NCI-H510A (cell line): ENCODE data around the gene SLC35F5.
"Not testable (repeated sequence)": the region's sequence is repeated elsewhere in the genome, so short reads cannot be mapped to it uniquely, and the experiment has no call there.

Source experiments
- DNase-seq: peaks from one replicate; lab custom pipeline; 2025; lab: John Stamatoyannopoulos, UW

SLC35F5 gene, protein sequence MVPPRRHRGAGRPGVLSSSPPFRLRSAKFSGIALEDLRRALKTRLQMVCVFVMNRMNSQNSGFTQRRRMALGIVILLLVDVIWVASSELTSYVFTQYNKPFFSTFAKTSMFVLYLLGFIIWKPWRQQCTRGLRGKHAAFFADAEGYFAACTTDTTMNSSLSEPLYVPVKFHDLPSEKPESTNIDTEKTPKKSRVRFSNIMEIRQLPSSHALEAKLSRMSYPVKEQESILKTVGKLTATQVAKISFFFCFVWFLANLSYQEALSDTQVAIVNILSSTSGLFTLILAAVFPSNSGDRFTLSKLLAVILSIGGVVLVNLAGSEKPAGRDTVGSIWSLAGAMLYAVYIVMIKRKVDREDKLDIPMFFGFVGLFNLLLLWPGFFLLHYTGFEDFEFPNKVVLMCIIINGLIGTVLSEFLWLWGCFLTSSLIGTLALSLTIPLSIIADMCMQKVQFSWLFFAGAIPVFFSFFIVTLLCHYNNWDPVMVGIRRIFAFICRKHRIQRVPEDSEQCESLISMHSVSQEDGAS

DNA sequence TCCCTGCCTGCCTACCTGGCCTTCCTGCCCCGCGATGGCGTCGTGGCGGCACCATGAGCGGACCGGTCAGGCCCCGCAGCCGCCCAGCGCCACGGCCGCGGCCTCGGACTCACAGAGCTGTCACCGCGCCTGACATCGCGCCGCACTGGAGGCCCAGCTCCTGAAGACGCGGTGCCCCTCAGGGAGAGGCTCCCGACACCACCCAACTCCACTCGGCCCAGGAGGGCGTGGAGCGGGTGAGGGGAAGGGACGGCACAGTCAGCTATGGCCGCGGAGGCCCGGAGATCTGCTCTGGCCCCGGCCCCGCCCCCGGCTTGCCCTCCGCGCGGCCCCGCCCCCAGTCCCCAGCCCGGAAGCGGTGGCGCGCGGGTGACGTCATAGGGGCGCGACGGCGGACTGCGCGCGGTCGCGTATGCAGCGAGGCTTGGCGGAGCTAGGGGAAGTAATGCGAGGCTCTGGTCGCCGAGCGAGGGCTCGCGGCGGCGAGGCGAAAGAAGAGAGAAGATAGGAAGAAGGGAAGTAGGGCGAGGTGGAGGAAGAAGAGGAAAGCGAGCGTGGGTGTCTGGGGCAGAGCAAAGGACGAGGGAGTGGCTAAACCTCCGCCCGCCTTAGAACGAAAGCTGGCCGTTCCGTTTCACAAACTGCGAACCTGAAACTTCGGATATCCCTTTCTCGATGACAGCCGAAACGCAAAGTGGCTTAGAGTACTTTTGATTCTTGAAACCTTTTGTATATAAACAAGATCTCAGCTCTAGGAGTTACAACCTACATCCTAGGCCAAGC, at the start of gene SLC35F5:
Gene SLC35F5, minus strand, starts transcription at position 288 of the 783 bp plus-strand sequence. Its CDS starts 233 bp downstream, at position 55.
- DNase-seq, result peak; percentile 77

DNA sequence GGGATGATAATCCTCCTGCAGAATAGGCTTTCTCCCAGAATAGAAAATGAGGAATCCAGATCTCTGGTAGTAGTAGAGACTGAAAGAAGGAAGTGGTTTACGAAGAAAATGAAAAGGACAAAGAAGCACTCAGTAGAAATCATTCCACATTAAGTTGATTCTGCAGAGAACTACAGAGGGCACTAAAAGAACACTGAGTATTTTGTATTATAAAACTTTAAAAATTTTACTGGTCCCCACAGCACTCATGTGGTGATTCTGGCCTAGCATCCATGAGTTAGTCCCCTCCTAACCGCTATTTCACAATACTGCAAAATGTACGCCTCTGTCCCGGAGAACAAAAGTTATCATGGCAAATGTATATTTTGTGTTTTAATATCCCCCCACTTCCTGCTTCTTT, 42.9 kb upstream of the SLC35F5 start:
- no peak for DNase-seq

DNA sequence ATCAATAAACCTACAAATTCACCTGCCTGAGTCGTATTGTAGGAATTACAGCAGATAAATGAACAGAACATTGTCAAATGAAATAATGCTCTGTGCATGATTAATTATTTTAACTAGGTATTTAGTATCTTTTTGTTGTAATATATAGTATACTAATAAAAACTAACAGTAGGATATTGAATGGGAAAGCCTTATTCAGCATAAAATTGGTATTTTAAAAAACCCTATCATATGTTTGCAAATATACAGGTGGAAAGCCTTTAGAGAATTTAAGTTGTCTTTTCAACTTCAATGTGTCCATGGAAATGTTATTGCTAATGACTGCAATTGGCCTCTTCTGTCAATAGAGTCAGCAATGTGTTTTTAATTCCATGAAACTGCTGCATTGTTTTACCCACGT, 40.8 kb upstream of the SLC35F5 start:
- DNase-seq, result no peak

DNA sequence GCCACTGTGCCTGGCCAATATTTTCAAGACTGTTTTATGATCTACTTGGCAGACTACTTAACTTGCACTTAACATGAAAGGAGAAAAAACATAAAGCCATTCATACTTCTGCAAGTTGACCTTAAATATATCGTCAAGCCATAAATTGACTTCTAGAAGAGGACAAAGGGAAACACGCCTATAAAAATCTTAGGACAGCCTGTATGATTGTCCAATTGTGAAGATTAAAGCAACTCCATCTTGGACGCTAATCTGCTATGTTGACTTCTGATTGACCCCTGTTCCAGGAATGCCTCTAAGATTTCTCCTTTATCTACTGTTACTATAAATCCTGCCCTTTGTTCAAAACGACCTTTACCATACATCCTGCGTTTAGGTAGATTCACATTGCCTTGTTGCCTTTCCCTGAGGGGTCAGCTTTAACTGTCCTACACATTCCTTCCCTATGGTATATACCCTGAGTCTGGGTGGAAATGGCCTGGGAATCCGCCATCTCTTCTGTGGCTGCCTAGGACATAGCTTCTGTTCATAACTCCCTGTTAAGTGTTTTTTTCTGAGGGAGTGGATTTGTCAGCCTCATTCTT, 40.2 kb upstream of the SLC35F5 start:
- no peak for DNase-seq

DNA sequence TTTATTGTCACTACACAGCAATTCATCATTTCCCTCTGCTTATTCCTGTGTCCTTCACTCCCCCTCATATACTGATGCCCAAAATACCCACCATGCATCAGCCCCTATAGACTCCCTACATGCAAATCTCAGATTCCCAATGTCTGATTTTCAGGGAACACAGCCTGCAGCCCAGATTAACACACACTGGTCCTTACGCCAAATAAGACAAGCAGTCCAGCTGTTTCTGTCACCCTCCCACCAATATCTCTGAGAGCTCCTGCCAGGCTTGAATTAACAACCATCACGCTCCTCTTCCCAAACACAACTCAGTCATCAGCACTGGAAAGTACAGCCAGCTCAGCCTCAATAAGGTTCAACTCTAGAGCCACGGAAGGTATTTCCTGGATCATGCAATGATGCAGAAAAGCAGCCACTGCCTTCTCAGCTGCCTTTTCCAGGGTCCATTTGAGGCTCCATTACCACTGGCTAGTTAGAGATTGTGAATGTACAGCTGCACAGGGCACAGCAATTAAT, 39.0 kb upstream of the SLC35F5 start:
- no peak for DNase-seq

DNA sequence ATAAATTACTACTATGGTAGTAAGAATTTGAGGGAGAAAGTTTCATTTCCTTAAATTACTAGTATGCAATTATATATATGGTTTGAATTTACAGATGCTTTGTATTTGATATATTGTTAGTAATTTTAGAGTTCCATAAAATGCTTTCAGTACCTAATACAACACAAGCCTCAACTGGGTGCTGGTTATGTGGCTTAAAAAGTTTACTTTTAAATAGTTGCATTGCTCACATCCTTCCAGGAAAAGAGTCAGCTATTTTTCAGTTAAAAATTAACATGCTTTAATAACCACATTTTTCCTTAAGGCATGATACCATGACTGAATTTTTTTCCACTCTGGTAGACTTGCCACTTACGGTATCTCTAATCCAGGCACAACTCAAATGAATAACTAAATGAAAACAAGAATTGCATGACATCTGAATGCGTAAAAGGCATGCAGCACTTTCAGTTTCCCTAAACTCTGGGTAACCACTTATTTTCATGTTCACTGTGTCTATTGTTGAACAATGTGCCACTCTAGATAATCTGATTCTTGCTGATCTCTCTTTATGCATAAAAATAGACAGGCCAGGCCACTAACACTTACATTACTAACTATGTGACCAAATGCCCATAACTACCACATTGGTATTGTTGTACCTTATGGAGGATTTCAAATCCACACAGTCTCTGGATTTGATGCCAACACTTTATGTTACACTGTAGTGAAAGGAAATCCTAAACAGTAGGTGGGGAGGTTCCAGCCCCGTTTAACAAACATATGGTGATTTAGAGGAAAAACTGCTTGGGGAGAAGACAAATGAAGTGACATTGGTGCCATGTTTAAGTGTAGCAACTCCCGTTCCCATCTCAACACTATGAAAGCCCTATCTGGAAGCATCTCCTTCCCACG, 35.5 kb upstream of the SLC35F5 start:
- no peak for DNase-seq

DNA sequence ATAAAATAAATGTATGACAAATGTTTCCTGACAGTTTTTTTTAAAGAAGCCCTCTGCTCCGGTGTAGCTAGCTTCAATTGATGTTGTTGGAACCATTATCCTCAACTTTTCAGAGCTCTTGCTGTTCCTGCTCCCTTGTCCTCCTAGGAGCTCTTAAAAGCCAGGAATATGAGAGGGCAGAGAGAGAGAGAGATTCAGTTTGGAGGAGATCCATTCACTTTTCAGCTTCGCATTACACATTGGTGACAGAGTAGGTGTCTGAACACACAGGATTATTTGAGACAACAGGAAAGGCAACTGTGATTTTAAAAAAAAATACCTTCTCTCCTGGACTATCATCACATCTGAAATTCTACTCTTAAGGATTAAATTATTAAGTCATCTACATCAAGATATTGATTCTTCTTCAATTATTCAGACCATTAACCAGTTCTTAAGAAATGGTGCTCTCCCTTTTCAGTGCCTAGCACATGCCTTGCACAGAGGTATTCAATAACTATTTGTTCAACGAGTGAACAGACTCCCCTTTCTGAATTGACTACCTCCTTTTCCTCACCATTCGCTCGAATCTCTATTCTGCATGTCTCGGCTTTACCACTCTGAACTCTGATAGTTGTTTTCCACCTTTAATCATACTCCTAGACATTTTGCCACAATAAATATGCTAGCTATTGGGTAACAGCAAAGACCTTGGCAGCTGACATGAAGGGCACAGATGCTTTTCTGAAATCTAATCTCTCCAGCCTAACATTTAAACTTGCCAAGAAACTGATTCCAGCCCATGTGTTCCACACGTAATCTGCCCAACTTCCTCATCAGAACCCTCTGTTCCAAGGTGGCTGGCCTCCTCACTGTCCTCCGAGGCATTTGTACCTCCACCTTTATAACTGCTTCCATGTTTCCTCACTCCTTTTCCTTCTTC, 28.6 kb upstream of the SLC35F5 start:
- no peak for DNase-seq

DNA sequence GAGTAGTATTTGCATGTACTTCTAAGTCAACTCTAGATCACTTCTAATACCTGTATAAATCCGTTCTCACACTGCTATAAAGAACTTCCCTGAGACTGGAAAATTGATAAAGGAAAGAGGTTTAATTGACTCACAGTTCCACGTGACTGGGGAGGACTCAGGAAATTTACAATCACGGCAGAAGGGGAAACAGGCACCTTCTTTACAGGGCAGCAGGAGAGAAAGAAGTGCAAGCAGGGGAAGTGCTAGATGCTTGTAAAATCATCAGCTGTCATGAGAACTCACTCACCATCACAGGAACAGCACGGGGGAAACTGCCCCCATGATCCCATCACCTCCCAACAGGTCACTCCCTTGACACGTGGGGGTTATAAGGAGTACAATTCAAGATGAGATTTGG, 24.0 kb upstream of the SLC35F5 start:
- DNase-seq, result no peak

DNA sequence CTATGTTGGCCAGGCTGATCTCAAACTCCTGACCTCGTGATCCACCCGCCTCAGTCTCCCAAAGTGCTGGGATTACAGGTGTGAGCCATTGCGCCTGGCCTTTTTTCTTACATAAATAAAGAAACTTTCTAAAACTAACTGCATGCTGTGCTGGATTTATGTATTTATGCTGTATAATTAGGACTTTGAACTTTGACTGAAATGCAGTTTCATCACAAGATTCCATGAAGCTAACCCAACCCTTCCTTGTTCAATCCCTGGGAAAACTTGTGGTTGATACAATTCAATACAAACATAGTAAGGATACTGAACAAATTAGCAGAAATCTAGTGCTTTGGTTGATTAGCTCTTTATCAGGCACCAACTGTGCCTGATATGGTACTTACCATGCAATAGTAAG, 20.9 kb upstream of the SLC35F5 start:
- DNase-seq, result no peak

DNA sequence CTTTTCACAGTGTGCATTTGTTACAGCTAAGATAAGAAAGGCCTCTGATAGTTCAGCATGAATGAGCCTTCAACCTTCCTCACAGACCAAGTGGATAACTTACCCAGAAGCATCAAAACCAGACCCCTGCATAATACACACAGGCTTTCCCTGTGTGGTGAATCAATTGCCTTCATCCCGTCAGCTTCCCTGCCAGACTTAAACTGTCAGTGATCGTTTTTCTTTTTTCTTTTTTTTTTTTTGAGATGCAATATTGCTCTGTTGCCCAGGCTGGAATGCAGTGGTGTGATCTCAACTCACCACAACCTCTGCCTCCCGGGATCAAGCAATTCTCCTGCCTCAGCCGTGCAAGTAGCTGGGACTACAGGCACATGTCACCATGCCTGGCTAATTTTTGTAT, 20.5 kb upstream of the SLC35F5 start:
- DNase-seq, result no peak

DNA sequence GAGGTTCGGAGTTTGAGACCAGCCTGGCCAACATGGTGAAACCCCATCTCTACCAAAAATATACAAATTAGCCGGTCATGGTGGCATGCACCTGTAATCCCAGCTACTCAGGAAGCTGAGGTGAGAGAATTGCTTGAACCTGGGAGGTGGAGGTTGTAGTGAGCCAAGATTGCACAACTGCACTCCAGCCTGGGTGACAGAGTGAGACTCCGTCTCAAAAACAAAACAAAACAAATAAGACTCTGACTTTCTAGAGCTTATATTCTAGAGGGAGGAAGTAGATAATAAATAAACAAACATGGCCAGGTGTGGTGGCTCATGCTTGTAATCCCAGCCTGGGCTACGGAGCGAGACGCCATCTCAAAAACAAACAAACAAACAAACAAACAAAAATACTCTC, 18.2 kb upstream of the SLC35F5 start:
- not testable (repeated sequence) for DNase-seq

DNA sequence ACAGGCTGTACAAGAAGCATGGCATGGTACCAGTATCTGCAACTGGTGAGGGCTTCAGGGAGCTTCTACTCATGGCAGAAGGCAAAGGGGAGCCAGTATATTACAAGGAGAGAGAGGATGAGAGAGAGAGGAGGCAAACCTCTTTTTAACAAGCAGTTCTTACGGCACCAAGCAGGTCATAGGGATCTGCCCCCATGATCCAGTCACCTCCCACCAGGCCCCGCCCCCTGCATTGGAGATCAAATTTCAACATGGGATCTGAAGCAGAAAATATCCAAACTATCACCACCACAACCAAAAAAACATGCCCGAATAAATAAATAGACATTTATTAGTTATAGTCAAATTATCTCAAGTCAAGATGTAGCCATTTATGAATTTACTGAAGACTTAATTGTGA, 14.5 kb upstream of the SLC35F5 start:
- no peak for DNase-seq

DNA sequence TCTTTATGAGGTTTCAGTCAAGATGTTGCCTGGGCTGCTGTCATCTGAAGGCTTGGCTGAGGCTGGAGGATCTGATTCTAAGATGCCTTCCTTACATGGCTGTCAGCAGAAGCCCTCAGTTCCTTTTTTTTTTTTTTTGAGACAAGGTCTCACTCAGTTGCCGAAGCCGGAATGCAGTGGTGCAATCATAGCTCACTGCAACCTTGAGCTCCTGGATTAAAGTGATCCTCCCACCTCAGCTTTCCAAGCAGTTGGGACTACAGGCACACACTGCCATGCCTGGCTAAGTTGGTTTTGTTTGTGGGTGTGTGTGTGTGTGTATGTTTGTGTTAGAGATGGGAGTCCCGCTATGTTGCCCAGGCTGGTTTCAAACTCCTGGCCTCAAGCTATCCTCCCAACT, 13.1 kb upstream of the SLC35F5 start:
- DNase-seq, result no peak

DNA sequence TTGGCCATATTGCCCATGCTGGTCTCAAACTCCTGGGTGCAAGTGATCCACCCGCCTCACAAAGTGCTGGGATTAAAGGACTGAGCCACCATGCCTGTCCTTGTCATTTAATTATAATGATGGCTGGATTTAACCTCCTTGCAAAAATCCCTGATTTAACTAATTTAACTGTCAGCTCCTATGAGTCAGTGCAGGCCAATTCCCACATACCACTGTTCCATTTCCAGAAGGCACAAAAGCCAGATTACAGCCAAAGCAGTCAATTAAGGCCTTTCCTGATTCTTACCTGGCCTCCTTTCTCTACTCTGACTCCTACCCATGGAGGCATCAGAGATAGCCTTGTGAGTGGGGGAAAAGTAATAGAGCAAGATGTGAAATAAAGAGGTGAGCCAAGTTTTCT, 12.3 kb upstream of the SLC35F5 start:
- DNase-seq, result no peak

DNA sequence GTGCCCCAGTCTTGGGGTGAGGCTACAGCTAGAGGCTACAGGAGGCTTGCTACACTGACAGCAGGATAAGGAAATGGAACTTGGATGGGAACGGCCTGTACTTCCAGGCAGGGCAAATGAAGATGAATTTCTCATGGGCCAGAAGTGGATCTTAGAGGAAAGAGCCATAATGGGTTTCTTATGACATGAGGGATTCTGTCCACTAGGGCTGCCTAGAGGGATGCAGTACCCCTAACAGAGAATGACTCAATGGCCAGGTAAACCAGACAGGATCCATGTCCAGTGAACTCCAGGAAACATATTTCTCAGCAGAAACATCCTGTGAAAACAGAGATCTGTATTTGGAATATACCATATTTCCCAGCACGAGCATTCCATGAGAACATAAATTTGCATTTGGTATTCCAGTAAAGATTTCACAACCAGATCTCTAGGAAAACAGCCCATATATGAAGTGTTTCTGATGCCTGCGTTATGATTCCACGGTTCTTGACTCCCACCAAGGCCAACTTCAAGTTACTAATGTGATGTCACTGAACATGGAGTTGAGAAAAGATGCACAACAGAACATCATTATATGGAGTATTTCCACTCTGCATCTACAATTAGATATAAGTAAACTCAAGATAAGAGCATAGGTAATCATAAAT, 11.5 kb upstream of the SLC35F5 start:
- no peak for DNase-seq

DNA sequence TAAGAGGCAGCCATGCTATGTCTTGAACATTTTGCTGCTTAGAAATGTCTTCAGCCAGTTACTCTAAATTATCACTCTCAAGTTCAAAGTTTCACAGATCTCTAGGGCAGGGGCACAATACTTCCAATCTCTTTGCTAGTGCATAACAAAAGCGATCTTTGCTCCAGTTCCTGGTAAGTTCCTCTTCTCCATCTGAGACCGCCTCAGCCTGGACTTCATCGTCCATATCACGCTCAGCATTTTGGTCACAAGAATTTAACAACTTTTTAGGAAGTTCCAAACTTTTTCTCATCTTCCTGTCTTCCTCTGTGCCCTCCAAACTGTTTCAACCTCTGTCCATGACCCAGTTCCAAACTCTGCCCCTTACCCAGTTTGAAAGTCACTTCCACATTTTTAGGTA, 8.8 kb upstream of the SLC35F5 start:
- no peak for DNase-seq

DNA sequence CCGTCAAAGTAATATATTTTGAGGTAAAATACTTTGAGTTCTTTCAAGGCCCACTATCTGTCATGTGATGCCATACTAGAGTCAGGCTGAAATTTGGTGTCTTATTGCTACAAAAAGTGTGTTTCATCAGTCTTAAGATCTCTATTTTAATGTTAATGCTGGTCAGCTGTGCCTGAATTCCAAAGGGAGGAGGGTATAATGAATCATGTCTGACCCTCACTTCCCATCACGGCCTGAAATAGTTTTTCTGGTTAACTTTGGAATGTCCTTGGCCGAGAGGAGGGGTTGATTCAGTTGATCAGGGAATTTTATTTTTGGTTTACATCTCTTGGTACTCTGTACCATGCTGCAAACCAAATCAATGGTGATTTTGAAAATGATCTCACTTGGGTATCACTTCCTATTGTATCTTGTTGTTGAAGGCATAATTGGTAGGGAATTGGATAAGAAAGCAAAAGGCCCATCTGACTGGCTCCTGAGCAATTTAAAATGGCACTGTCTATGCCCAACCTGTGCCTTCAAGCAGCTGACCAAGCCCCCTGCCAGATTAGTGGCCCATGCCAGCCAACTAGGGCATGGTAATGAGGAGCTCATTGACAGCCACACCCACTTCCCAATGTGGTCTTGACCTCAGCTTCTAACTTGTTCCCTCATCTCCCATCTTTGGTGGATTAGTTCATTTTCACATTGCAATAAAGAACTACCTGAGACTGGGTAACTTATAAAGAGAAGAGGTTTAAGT, 6.1 kb upstream of the SLC35F5 start:
- DNase-seq, result no peak

DNA sequence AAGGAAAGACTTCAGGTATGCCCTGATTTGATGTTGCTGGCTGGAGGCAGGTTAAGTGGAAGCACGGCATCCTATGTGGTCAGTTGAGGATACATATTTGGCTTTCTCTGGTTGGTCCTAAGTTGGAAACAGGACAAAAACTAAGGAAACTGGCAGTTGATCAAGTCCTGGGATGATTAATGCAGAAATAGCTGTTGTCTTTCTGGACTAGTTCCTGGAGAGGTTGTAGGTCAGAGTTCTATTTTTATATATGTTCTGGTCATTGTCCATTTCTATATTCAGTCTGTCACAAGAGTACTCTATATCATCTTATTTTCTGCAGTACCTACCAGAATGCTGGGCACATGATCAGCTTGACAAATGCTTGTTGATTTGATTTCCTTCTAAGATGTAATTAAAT, 4.0 kb upstream of the SLC35F5 start:
- no peak for DNase-seq

DNA sequence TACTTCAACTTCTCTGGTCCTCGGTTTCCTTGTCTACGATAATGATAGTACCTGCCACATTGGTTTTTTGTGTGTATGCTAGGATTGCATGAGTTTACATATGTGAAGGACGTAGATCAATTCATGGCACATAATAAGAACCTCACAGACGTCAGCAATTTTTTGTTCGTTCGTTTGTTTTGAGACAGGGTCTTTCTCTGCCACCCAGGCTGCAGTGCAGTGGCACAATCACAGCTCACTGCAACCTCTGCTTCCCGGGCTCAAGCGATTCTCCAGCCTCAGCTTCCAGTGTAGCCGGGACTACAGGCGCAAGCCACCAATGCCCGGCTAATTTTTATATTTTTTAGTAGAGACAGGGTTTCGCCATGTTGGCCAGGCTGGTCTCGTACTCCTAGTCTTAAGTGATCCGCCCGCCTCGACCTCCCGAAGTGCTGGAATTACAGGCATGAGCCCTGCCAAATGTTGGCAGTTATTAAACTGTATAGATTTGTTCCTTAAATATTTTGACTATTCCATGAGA, 756 bp upstream of the SLC35F5 start:
- DNase-seq, result no peak
